GM21717 (cell line): ENCODE data around the gene ZFP64.

Experiments
- ATAC-seq: cut with Tn5 transposase; IDR thresholded peaks from one replicate; pipeline ENCODE4 v1.9.1; 2021; ENCODE audit warnings: mild to moderate bottlenecking, moderate library complexity; ENCODE audit not compliant: unreplicated experiment

ZFP64 gene

GRCh38 chr20:52110456-52110855 is 81.1 kb downstream of the ZFP64 start:
- no peak for ATAC-seq

GRCh38 chr20:52105442-52106422 is 85.8 kb downstream of the ZFP64 start:
- no peak for ATAC-seq

- ATAC-seq: no peak
These were observed 86.8 kb downstream of the ZFP64 start for GRCh38 chr20:52104546-52105441.

- ATAC-seq: no peak
These were observed 87.5 kb downstream of the ZFP64 start for GRCh38 chr20:52103913-52104545.

GRCh38 chr20:52103335-52103912 is 88.2 kb downstream of the ZFP64 start:
- no peak for ATAC-seq

GRCh38 chr20:52102559-52102958 is 89.0 kb downstream of the ZFP64 start:
- ATAC-seq: no peak

GRCh38 chr20:52102126-52102525 is 89.5 kb downstream of the ZFP64 start:
- no peak for ATAC-seq
